OCI-M2 (cell line): ENCODE results near the gene DPH5.
"Not testable (repeated sequence)": the region's sequence is repeated elsewhere in the genome, so short reads cannot be mapped to it uniquely, and the experiment has no call there.

ENCODE experiments used
- DNase-seq: peaks from one replicate; lab custom pipeline; 2025; ENCODE audit not compliant: unreplicated experiment; lab: John Stamatoyannopoulos, UW

DPH5 gene

DNA sequence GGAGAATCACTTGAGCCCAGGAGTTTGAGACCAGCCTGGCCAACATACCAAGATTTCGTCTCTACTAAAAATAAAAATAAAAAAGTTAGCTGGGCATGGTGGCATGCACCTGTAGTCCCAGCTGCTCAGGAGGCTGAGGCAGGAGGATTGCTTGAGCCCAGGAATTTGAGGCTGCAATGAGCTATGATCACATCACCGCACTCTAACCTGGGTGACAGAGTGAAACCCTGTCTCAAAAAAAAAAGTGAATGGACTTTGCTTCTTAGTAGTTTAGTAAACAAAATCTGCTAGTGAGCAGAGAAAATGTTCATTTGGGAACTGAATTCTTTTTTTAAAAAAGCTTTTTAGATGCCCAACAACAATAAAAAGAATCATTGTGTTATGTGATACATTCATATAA lies 6.5 kb upstream of the DPH5 start:
- DNase-seq = not testable (repeated sequence)

DNA sequence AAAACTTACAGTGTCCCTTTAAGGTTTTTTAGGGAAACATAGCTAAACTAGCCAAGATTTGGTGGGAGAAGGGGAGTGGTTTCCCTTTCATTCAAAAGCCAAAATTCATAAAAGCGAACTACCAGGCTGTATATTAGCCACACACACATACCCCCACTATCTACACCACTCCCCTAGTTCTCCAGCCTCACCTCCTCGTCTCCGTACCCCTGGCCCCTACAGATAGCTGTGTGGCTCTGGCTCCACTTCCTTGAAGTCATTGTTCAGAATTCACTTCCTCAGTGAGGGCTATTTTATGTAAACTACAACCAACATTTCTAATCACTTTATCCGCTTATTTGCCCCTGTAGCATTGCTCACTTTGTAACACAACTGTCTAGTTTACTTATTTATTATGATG lies 5.3 kb upstream of the DPH5 start:
- DNase-seq = no peak

DNA sequence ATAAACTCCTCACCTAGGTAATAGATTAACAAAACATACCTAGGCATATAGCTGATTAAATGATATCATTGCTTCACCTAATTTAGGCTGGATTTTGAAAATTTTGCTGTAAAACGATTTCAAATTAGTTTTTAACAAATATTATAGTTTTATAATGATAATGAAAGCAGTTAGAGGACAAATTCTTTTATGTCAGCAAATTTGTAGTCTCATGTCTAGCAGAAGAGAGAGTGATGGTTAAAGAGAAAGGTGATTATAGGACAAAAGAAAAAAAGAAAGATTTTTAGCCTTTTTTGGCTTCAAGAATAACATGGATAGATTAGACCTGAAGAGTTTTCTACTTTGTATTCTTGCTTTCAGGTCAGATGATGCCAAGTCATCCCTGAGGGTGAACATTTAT lies 3.6 kb upstream of the DPH5 start:
- no peak for DNase-seq

- DNase-seq = no peak
Measured at GRCh38 chr1:101028466-101028865, 2.9 kb upstream of the DPH5 start.

GRCh38 chr1:101027194-101027772 lies 1.7 kb upstream of the DPH5 start:
- no peak for DNase-seq

GRCh38 chr1:101026430-101026788 lies 825 bp upstream of the DPH5 start:
- no peak for DNase-seq

DNA sequence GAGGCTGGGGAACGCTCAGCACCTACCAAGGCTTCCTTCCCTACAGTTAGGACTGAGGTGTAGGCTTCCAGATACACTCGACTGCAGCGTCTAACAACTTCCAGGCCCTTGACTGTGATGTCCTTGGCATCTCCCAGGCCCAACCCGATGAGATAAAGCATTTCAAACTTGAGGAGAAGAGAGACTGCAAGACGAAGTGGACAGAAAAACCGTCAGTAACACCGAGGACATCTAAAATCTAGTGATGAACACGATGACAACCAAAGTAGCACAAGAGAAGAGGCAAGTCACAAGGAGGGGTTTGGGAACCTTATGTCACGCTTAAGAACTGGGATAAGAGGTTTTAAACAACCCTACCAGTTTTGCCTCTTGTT lies 314 bp downstream of the DPH5 start:
- DNase-seq = no peak

- no peak for DNase-seq
Measured at GRCh38 chr1:101022294-101022693, 3.3 kb downstream of the DPH5 start.

DNA sequence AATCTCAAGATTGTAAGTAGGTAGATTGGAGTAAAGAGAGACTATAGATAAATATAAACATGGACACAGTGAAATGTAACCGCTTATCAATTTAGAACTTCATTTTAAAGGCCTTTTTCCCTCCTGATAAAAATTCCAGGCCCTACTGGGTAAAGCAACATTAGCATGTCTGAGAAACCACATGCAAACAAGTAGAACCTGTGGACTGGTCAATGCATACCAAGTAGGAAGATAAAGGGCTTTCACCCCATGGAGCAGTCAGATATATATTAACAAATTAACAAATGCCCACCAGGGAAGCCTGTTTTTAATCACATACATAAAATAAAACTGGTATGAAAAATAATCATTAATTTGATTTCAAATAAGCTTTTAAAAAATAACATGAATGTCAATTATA lies 8.1 kb downstream of the DPH5 start:
- no peak for DNase-seq

- no peak for DNase-seq
Measured at GRCh38 chr1:101013776-101014175, 11.8 kb downstream of the DPH5 start.

DNA sequence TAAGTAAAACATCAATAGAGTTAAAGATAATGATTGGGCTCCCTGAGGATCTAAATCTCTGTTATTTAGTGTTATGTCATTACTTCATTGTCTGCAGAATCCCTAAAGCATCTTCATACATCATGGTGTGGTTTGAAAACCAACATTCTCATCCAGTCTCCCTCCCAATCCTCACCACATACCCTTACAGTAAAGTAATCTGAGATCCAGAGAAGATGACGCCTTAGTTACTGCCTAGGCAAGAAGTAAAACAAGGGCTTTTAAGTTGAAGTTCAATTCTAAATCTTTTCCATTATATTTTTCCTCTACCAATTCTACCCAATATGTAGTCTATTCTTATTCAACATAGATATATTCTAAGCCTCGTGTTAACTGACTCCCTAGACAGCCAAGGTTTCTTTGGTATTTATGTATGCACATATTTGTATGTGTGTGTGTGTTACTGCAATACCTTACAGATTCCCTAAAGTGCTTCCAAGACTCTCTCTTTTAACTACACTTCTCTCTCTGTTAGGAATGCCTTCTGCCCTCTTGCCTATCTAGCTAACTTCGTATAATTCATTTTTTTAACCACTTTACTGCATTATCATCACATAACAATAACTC lies 17.3 kb downstream of the DPH5 start:
- DNase-seq = no peak

- no peak for DNase-seq
Measured at GRCh38 chr1:101006553-101006952, 19.0 kb downstream of the DPH5 start.

DNA sequence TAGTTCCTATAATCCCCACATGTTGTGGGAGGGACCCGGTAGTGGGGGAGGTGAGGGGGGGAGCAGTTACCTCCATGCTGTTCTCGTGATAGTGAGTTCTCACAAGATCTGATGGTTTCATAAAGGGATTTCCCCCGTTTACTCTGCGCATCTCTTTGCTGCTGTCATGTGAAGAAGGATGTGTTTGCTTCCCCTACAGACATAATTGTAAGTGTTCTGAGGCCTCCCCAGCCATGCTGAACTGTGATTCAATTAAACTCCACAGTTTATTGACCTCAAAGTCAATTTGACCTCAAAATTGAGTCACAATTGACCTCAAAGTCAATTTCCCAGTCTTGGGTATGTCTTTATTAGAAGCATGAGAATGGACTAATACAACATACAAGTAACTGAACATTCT lies 19.7 kb downstream of the DPH5 start:
- no peak for DNase-seq

GRCh38 chr1:101005183-101005582 lies 20.4 kb downstream of the DPH5 start:
- no peak for DNase-seq

DNA sequence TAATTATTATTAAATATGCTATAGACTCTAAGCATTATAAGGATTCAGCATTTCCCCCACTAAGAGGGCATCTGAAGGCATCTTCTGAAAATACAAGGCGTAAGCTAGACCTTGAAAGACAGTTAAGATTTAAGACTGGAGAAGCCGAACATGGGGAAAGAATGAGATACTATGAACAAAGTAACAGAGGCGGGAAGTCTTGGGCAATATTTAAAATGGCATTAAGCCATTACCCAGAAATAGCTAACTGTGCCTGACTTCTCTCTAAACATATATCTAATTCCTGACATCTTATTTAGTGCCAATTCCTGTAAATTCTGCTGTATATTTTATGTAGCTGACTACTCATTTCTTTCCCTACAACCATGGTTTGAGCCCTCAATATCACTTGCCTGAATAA lies 20.9 kb downstream of the DPH5 start:
- DNase-seq = no peak

DNA sequence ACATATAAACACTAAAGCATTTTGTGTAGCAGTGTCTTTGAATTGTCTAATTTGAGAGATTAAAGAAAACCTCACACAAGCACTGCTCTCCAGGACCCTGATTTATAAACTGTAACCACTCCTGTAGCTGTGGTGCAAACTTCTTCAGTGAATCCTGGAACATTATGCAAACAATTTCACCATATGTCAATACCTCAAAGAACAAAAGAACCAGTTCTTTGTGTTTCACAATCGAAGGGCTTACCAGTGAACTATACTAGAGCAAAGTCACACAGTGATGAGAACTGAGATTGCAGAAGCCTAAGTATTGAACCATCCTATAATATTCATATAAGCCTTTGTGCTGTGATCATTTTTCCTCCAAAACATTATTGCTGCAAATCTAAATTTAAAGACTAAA lies 21.5 kb downstream of the DPH5 start:
- DNase-seq = no peak

DNA sequence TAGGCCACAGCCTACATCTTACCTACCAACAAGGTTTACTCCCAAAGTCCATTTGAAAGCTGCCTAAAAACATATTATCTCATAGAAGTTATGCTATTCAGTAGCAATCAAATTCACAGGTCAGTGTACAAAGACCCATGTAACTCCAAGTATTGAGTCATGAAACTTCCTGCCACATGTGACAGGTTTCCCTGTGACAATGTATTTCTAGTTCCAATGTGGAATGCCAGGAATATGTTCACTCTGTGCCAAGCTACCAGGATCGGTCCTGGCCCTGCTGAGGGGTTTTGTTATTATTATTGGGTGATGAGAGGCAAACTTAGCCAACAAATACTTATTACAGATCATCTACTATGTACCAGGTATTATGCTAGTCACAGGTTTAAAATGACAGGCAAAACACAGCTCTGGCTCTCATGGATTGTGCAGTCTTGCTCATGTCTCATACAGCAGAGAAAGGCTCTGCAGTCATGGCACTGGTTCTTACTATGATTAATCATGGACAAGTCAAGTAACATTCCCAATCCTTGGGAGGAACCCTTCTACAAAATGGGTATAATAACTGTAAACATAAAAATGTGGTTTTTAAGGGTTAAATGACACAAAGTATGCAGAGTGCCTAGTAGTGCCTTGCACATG lies 22.5 kb downstream of the DPH5 start:
- DNase-seq = no peak

GRCh38 chr1:101002551-101002950 lies 23.0 kb downstream of the DPH5 start:
- no peak for DNase-seq

GRCh38 chr1:101000131-101000873 lies 25.3 kb downstream of the DPH5 start:
- DNase-seq = no peak

GRCh38 chr1:100998426-100998825 lies 27.2 kb downstream of the DPH5 start:
- DNase-seq = no peak

DNA sequence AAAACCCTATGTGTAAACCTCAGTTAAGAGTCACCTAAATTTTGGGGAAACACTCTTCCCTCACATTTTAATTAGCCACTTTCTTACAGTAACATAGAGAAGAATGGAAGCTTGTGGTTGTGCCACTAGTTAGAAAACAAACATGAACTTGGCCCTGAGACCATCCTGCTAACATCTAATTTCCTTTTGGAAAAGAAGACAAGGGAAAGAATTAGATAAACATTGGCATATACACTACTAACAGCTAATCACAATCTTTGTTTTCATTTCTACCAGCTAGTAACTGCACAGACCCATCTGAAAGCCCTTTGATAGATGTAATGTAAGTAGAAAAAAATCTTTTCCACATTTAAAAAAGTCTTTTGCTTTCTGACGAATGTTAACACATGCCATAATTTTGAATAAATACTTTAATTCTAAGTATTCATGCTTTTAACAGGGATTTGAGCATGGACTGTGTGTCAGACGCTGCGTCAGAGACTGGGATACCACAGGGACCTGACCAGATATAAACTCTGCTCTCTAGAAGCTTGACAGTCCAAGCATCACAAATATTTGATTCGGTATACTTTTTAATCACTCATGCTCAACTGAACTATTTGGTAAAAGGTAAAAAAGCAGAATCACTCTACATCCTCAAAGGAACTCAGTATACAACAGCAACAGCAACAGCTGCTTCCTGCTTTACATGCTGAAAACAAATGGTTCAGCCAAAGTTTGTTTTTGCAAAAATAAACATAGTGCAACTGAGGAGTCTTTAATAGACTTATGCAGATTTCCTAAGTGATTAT lies 30.2 kb downstream of the DPH5 start:
- DNase-seq = no peak
